GM23248 (cell line): ENCODE data around the gene GPER1. TPM values are rescaled to one million over a fixed set of nuclear protein-coding genes. Genes with fewer than 3 reads are reported as not detected.

Source experiments
- DNase-seq: peaks from one replicate; pipeline ENCODE4 v3.0.0-alpha.2; 2015
- H2AFZ ChIP-seq: fragments of 200-600 bp; sonication (generic); 2 replicates; pipeline ENCODE4 v1.6.1; 2016; ENCODE audit warnings: antibody characterized with exemption
- H3F3A ChIP-seq: fragments of 200-600 bp; sonication (generic); 2 replicates; pipeline ENCODE4 v1.6.1; 2016; ENCODE audit warnings: mild to moderate bottlenecking, antibody characterized with exemption, mixed run types; ENCODE audit not compliant: insufficient read depth
- H3K27ac ChIP-seq: fragments of 200-600 bp; sonication (generic); 2 replicates; pipeline ENCODE4 v1.5.1; 2016; ENCODE audit warnings: mild to moderate bottlenecking
- H3K27me3 ChIP-seq: fragments of 200-600 bp; sonication (generic); replicated peaks from 2 replicates; pipeline ENCODE4 v1.6.1; 2016; ENCODE audit warnings: mild to moderate bottlenecking; ENCODE audit not compliant: insufficient read depth
- H3K36me3 ChIP-seq: fragments of 200-600 bp; sonication (generic); 2 replicates; pipeline ENCODE4 v1.6.1; 2016; ENCODE audit warnings: low read depth, mild to moderate bottlenecking
- H3K4me1 ChIP-seq: fragments of 200-600 bp; sonication (generic); 2 replicates; pipeline ENCODE4 v1.6.1; 2016; ENCODE audit warnings: mild to moderate bottlenecking; ENCODE audit not compliant: insufficient read depth
- H3K4me2 ChIP-seq: fragments of 200-600 bp; sonication (generic); one replicate; pipeline ENCODE4 v1.6.1; 2016; ENCODE audit warnings: mild to moderate bottlenecking; ENCODE audit not compliant: unreplicated experiment
- H3K4me3 ChIP-seq: fragments of 200-600 bp; sonication (generic); 2 replicates; pipeline ENCODE4 v1.5.1; 2016; ENCODE audit warnings: mild to moderate bottlenecking
- H3K79me2 ChIP-seq: fragments of 200-600 bp; sonication (generic); 2 replicates; pipeline ENCODE4 v1.6.1; 2016; ENCODE audit warnings: mild to moderate bottlenecking; ENCODE audit not compliant: insufficient read depth
- H3K9ac ChIP-seq: fragments of 200-600 bp; sonication (generic); 2 replicates; pipeline ENCODE4 v1.6.1; 2016; ENCODE audit warnings: mild to moderate bottlenecking
- H3K9me2 ChIP-seq: fragments of 200-600 bp; sonication (generic); 2 replicates; pipeline ENCODE4 v1.6.1; 2016; ENCODE audit warnings: mixed run types, mild to moderate bottlenecking, moderate library complexity; ENCODE audit not compliant: insufficient read depth
- H3K9me3 ChIP-seq: fragments of 200-600 bp; sonication (generic); one replicate; pipeline ENCODE4 v1.6.1; 2017; ENCODE audit warnings: low read depth
- H4K20me1 ChIP-seq: fragments of 200-600 bp; sonication (generic); 2 replicates; pipeline ENCODE4 v1.6.0; 2016; ENCODE audit not compliant: insufficient read depth
- EZH2 ChIP-seq: fragments of 200-600 bp; sonication (generic); IDR thresholded peaks from 2 replicates; pipeline ENCODE4 v1.6.1; 2018; ENCODE audit warnings: antibody characterized with exemption, mild to moderate bottlenecking; ENCODE audit not compliant: insufficient read depth, poor library complexity, severe bottlenecking
- EZH2phosphoT487 ChIP-seq: fragments of 200-600 bp; sonication (generic); IDR thresholded peaks from 2 replicates; pipeline ENCODE4 v1.6.1; 2018; ENCODE audit warnings: antibody characterized with exemption, moderate library complexity, mild to moderate bottlenecking, low read depth; ENCODE audit not compliant: insufficient read depth
- WGBS, 2 experiments: methylation state at CpG; one replicate each; pipeline ENCODE4 v1.1.6; 2015 to 2017; ENCODE audit warnings: low lambda C conversion rate in 2 of 2, low coverage in 1 of 2; ENCODE audit errors: missing lambda C conversion rate in 2 of 2; 5-methylcytosine and 5-hydroxymethylcytosine counted together
- in situ Hi-C: fragments of 300-500 bp; cut with MboI; formaldehyde crosslinking; loops from 2 replicates; pipeline ENCODE4 v1.15.0; 2020
- polyA plus RNA-seq: library from polyadenylated mRNA; unstranded; fragments of >200 nt; fragmentation: Nextera tagmentation; extraction: Ambion mirVana; gene quantifications from 2 replicates; pipeline ENCODE4 v1.2.1, GENCODE V29; 2016
- total RNA-seq: library from RNA; depleted of rRNA; stranded (reverse); fragments of >200 nt; shearing (Covaris generic); gene quantifications from 2 replicates; pipeline ENCODE4 v1.2.3, GENCODE V29; 2014

GPER1 gene
- total and polyA plus RNA-seq, 2 experiments from 2014 or later, result 5.6 to 6.7 TPM

DNA sequence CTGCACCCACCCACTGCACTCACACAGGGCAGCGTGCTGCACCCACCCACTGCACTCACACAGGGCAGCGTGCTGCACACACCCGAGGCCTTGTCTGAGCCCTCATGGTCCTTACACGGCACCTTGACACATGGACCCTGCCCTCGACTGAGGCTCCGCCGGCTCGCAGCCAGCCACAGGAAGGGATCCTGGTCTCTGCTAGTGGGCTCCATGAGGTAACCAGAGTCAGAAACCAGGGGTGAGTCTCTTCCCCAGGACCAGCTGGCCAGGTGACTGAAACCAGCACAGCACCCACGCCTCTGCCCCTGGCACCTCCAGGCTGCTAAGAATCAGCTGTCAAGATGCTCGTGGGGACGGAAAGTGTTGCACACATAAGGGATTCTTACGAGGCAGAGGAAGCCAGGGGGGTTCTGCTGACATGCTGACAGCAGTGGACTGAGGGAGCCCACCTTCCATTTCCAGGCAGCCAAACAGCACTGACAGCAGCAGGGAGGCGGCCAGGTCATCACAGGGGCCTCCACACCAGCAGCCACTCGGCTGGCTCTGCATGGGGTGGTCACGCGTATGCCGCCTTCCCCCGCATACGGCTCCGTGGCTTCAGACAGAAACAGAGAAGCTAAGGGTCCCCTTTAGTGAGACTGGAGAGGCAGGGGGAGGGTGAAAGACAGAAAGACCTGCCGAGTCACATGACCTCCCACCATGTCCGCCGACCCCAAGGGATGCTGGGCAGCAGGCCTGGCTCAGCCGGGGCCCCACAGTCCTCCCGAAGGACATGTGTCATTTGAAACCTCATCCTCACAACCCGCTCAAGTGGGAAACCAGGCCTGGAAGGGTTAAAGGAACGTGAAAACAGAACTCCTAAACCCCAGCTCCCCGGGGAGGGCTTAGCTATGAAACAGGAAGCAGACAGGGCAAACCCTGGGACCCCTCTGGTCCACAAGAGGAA is 34.2 kb downstream of the GPER1 start:
- Histone ChIP-seq H3K9me2 (no peaks in the 10 kb centered on the region), H3K9ac (no peak overlapping the region), H3K4me3 (no peak overlapping the region), H3K9me3 (no peaks in the 10 kb centered on the region), H4K20me1 (no peaks in the 10 kb centered on the region), H2AFZ (no peak overlapping the region), H3K36me3 (no peaks in the 10 kb centered on the region), H3K79me2 (0 out of 2 replicates have a peak, but pooled peaks cover 18% of the 10 kb centered on the region), H3K27ac (no peak overlapping the region), H3F3A (no peaks in the 10 kb centered on the region), H3K4me2 (no peak overlapping the region), H3K27me3 (no peaks in the 10 kb centered on the region), H3K4me1 (peaks cover 3% of the 10 kb centered on the region; the same call in 1 of the 2 replicates)
- TF ChIP-seq EZH2phosphoT487 (no peak), EZH2 (no peak)
- 81 to 85% methylated on average over 25 to 28 of the region's 28 CpGs for WGBS, 2 experiments
- in situ Hi-C loops, result no loop called here
- no peak for DNase-seq

DNA sequence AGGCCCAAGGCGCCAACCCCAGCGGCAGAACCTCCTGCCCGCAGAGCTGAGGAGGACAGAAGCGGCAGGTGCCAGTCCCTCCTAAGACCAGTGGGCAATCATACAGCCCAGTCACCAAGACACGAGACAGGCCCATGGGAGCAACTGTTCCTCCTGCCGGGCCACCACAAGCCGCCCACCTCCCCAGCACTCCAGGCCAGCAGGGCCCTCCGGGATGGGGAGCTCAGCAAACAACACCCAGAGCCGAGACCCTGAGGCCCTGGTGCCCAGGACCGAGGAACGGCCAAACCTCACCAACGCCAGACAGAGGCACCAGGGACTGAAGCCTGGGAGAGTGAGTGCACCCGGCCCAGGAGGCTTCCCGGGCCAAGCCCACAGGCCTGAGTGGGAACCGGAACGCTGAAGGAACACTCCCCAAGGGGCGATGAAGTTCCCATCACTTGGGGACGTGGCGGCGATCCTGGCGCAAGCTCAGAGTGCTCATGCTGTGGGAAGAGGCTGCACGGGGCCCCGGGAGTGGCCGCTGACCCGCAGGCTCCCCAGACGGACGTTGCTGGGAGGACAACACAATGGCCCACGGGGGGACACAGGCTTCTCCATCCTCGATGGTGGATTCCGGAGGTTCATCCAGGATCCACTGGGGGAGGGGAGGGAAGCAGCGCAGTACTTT is 35.1 kb downstream of the GPER1 start:
- Histone ChIP-seq H3K9me3 (no peaks in the 10 kb centered on the region), H3K4me2 (no peak overlapping the region), H2AFZ (peak overlapping the region; percentile 55; the same call in 1 of the 2 replicates), H3K9ac (peak overlapping the region; percentile 75), H3K27ac (peak overlapping the region; percentile 89), H3K4me3 (no peak overlapping the region), H3K4me1 (peaks cover 3% of the 10 kb centered on the region; the same call in 1 of the 2 replicates), H3K79me2 (0 out of 2 replicates have a peak, but pooled peaks cover 18% of the 10 kb centered on the region), H3K9me2 (no peaks in the 10 kb centered on the region), H3K36me3 (no peaks in the 10 kb centered on the region), H4K20me1 (no peaks in the 10 kb centered on the region), H3K27me3 (no peaks in the 10 kb centered on the region), H3F3A (no peaks in the 10 kb centered on the region)
- WGBS, 2 experiments, result 88 to 90% methylated on average over 30 to 31 of the region's 31 CpGs
- no peak for TF ChIP-seq EZH2phosphoT487
- TF ChIP-seq EZH2, result no peak
- in situ Hi-C loops, result no loop called here
- no peak for DNase-seq

DNA sequence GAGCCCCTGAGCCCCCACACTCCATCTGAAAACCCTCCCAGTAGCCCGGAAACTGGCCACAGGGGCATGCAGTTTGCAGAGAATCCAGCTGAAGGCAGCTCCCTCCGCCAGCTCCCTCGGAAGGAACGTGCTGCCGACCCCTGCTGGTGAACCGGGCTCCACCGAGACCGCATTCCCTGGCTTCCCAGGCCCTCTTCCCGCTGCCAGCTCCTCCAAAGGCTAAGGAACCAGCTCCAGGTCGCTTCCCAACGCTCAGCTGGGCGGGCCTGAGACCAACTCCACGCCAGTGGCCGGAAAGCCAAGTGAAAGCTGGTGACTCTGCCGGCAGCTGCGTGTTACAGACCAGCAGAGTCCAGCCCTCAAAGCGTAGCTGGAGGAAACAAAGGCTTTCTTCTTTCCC is 35.8 kb downstream of the GPER1 start:
- H3K9me3 ChIP-seq, result no peaks in the 10 kb centered on the region
- no peak for TF ChIP-seq EZH2phosphoT487
- TF ChIP-seq EZH2, result no peak
- peak overlapping the region; percentile 59 for H3K4me3 ChIP-seq
- no peaks in the 10 kb centered on the region for H3K9me2 ChIP-seq
- peak; percentile 90 for DNase-seq
- H3F3A ChIP-seq, result no peaks in the 10 kb centered on the region
- H3K27ac ChIP-seq, result peak overlapping the region; percentile 89
- in situ Hi-C loops, result no loop called here
- no peaks in the 10 kb centered on the region for H4K20me1 ChIP-seq
- H3K79me2 ChIP-seq, result 0 out of 2 replicates have a peak, but pooled peaks cover 18% of the 10 kb centered on the region
- no peaks in the 10 kb centered on the region for H3K36me3 ChIP-seq
- H3K4me1 ChIP-seq, result peaks cover 3% of the 10 kb centered on the region; the same call in 1 of the 2 replicates
- H3K4me2 ChIP-seq, result peak overlapping the region; percentile 62
- no peaks in the 10 kb centered on the region for H3K27me3 ChIP-seq
- H2AFZ ChIP-seq, result peak overlapping the region; percentile 55
- 6 to 9% methylated on average over 12 to 17 of the region's 17 CpGs for WGBS, 2 experiments
- peak overlapping the region; percentile 75 for H3K9ac ChIP-seq

DNA sequence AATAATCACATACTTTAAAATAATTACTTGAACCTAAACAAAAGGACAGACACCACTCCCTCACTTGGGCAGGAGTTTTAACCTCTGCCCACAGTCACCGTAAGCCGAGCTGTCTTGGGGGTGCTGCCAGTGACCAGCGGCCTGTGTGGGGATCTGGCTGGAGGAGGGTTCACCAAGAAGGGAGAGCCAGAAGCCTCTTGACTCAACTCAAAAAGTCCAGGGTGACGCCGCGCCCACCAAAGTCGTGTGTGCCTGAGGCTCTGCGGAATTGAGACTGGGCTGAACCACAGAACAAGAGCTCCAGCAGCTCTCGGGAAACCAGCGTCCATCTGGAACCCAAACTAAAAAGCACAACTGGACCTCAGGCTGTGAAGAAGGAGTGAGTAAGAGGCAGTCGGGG is 36.3 kb downstream of the GPER1 start:
- Histone ChIP-seq H3K79me2 (0 out of 2 replicates have a peak, but pooled peaks cover 18% of the 10 kb centered on the region), H3K9ac (peak overlapping the region; percentile 75), H2AFZ (peak overlapping the region; percentile 55), H3F3A (no peaks in the 10 kb centered on the region), H3K27ac (peak overlapping the region; percentile 89), H3K9me3 (no peaks in the 10 kb centered on the region), H3K4me2 (peak overlapping the region; percentile 62), H3K27me3 (no peaks in the 10 kb centered on the region), H3K4me1 (peaks cover 3% of the 10 kb centered on the region; the same call in 1 of the 2 replicates), H3K9me2 (no peaks in the 10 kb centered on the region), H3K4me3 (peak overlapping the region; percentile 59), H4K20me1 (no peaks in the 10 kb centered on the region), H3K36me3 (no peaks in the 10 kb centered on the region)
- in situ Hi-C loops, result no loop called here
- DNase-seq, result peak; percentile 69
- WGBS, 2 experiments, result 21 to 24% methylated on average over 11 of the region's 11 CpGs
- TF ChIP-seq EZH2phosphoT487 (no peak), EZH2 (no peak)
